Astrocyte (in vitro differentiated cells and primary cell): Measurements from ENCODE around the gene NCBP3. TPM values are rescaled to one million over a fixed set of nuclear protein-coding genes. Genes with fewer than 3 reads are reported as not detected.

ENCODE experiments used
- DNase-seq: peaks from one replicate; pipeline ENCODE4 v3.0.0-alpha.2; 2010; ENCODE audit warnings: low read depth
- FAIRE-seq: peaks from 2 replicates; lab custom pipeline; 2011; peaks lifted over from hg19 to GRCh38; lab: Jason Lieb, UNC
- H2AFZ ChIP-seq: 2 replicates; pipeline ENCODE4 v1.6.0; 2012; ENCODE audit warnings: low read depth, low read length, inconsistent platforms
- H3K27ac ChIP-seq: 2 replicates; pipeline ENCODE4 v1.5.1; 2011; ENCODE audit warnings: low read depth, low read length, inconsistent platforms
- H3K27me3 ChIP-seq: 2 replicates; pipeline ENCODE4 v1.6.0; 2011; ENCODE audit warnings: low read length, inconsistent platforms; ENCODE audit not compliant: insufficient read depth
- H3K36me3 ChIP-seq: 2 replicates; pipeline ENCODE4 v1.5.1; 2011; ENCODE audit warnings: low read length, inconsistent platforms; ENCODE audit not compliant: insufficient read depth
- H3K4me1 ChIP-seq: 2 replicates; pipeline ENCODE4 v1.5.1; 2011; ENCODE audit warnings: low read length, inconsistent platforms; ENCODE audit not compliant: insufficient read depth
- H3K4me2 ChIP-seq: 2 replicates; pipeline ENCODE4 v1.6.0; 2012; ENCODE audit warnings: low read length, inconsistent platforms
- H3K4me3 ChIP-seq: 2 replicates; pipeline ENCODE4 v1.5.1; 2011; ENCODE audit warnings: low read depth, mild to moderate bottlenecking, low read length, inconsistent platforms; ENCODE audit not compliant: insufficient read depth
- H3K79me2 ChIP-seq: 2 replicates; pipeline ENCODE4 v1.6.0; 2012; ENCODE audit warnings: mild to moderate bottlenecking, low read length, inconsistent platforms; ENCODE audit not compliant: insufficient read depth
- H3K9ac ChIP-seq: 2 replicates; pipeline ENCODE4 v1.6.0; 2012; ENCODE audit warnings: mild to moderate bottlenecking, low read length, inconsistent platforms
- H3K9me3 ChIP-seq: 2 replicates; pipeline ENCODE4 v1.5.1; 2012; ENCODE audit warnings: low read depth, mild to moderate bottlenecking, low read length, inconsistent platforms; ENCODE audit not compliant: insufficient read depth
- H4K20me1 ChIP-seq: 2 replicates; pipeline ENCODE4 v1.6.0; 2012; ENCODE audit warnings: low read length, inconsistent platforms; ENCODE audit not compliant: insufficient read depth
- H3K27ac Mint-ChIP-seq: one replicate; pipeline ENCODE4 v1.8.0; 2021; ENCODE audit warnings: mild to moderate bottlenecking, mixed read lengths; ENCODE audit not compliant: unreplicated experiment
- H3K27me3 Mint-ChIP-seq: one replicate; pipeline ENCODE4 v1.8.0; 2021; ENCODE audit warnings: low read depth, mixed read lengths; ENCODE audit not compliant: unreplicated experiment
- H3K36me3 Mint-ChIP-seq: one replicate; pipeline ENCODE4 v1.8.0; 2021; ENCODE audit warnings: low read depth, mixed read lengths; ENCODE audit not compliant: unreplicated experiment
- H3K4me1 Mint-ChIP-seq: one replicate; pipeline ENCODE4 v1.8.0; 2021; ENCODE audit warnings: low read depth, mixed read lengths; ENCODE audit not compliant: unreplicated experiment
- H3K4me3 Mint-ChIP-seq: one replicate; pipeline ENCODE4 v1.8.0; 2021; ENCODE audit warnings: mild to moderate bottlenecking, moderate library complexity, mixed read lengths; ENCODE audit not compliant: unreplicated experiment
- H3K9me3 Mint-ChIP-seq: one replicate; pipeline ENCODE4 v1.8.0; 2021; ENCODE audit warnings: mild to moderate bottlenecking, mixed read lengths; ENCODE audit not compliant: unreplicated experiment
- CTCF ChIP-seq: IDR thresholded peaks from 2 replicates; pipeline ENCODE4 v1.5.1; 2011; ENCODE audit warnings: low read depth, mild to moderate bottlenecking, inconsistent platforms, low read length, moderate library complexity; ENCODE audit not compliant: insufficient read depth
- EZH2 ChIP-seq: IDR thresholded peaks from 2 replicates; pipeline ENCODE4 v1.6.1; 2012; ENCODE audit warnings: mild to moderate bottlenecking, low read length, inconsistent platforms; ENCODE audit not compliant: insufficient read depth
- total RNA-seq: library from RNA; stranded (reverse); gene quantifications from 2 replicates; pipeline ENCODE4 v1.2.1, GENCODE V29; 2021

NCBP3 gene
- total RNA-seq, 1 donor from 2014 or later: 46.7 TPM

GRCh38 chr17:3803308-3803640 lies 42.8 kb downstream of the NCBP3 start:
- H3K4me1 Mint-ChIP-seq: peaks cover 35% of the 10 kb centered on the region
- no peak overlapping the region for H3K4me3 Mint-ChIP-seq
- DNase-seq: peak; percentile 15
- Histone ChIP-seq H3K27ac (peak overlapping the region; percentile 96), H3K4me2 (peak overlapping the region; percentile 69), H4K20me1 (no peaks in the 10 kb centered on the region), H3K4me1 (peaks cover 55% of the 10 kb centered on the region), H2AFZ (no peak overlapping the region), H3K9ac (peak overlapping the region; percentile 76), H3K9me3 (no peaks in the 10 kb centered on the region), H3K79me2 (peaks cover 3% of the 10 kb centered on the region), H3K36me3 (peaks cover 8% of the 10 kb centered on the region), H3K27me3 (no peaks in the 10 kb centered on the region), H3K4me3 (no peak overlapping the region)
- peak overlapping the region; percentile 94 for H3K27ac Mint-ChIP-seq
- H3K36me3 Mint-ChIP-seq: peaks cover under 1% of the 10 kb centered on the region
- H3K27me3 Mint-ChIP-seq: no peaks in the 10 kb centered on the region
- no peak for FAIRE-seq
- no peaks in the 10 kb centered on the region for H3K9me3 Mint-ChIP-seq
- TF ChIP-seq CTCF: no peak

GRCh38 chr17:3802461-3803307 lies 43.4 kb downstream of the NCBP3 start:
- DNase-seq: peak; percentile 94
- Histone ChIP-seq H3K36me3 (peaks cover 8% of the 10 kb centered on the region), H3K79me2 (no peaks in the 10 kb centered on the region), H3K27me3 (no peaks in the 10 kb centered on the region), H3K27ac (peak overlapping the region; percentile 96), H2AFZ (no peak overlapping the region), H3K4me1 (peaks cover 55% of the 10 kb centered on the region), H3K4me3 (no peak overlapping the region), H4K20me1 (no peaks in the 10 kb centered on the region), H3K4me2 (peak overlapping the region; percentile 69), H3K9me3 (no peaks in the 10 kb centered on the region), H3K9ac (peak overlapping the region; percentile 76)
- peaks cover 36% of the 10 kb centered on the region for H3K4me1 Mint-ChIP-seq
- H3K27ac Mint-ChIP-seq: peak overlapping the region; percentile 94
- no peak for FAIRE-seq
- no peak for TF ChIP-seq CTCF
- TF ChIP-seq EZH2: no peak
- H3K27me3 Mint-ChIP-seq: no peaks in the 10 kb centered on the region
- H3K36me3 Mint-ChIP-seq: peaks cover 2% of the 10 kb centered on the region
- no peaks in the 10 kb centered on the region for H3K9me3 Mint-ChIP-seq
- H3K4me3 Mint-ChIP-seq: no peak overlapping the region

- no peak overlapping the region for H3K4me3 Mint-ChIP-seq
- H3K9me3 ChIP-seq: no peaks in the 10 kb centered on the region
- H3K36me3 ChIP-seq: peaks cover 4% of the 10 kb centered on the region
- no peak overlapping the region for H3K4me3 ChIP-seq
- H3K27me3 Mint-ChIP-seq: no peaks in the 10 kb centered on the region
- TF ChIP-seq EZH2 (no peak), CTCF (no peak)
- H3K4me1 Mint-ChIP-seq: peaks cover 38% of the 10 kb centered on the region
- H3K4me1 ChIP-seq: peaks cover 55% of the 10 kb centered on the region
- peak overlapping the region; percentile 85 for H3K27ac Mint-ChIP-seq
- no peaks in the 10 kb centered on the region for H3K79me2 ChIP-seq
- peaks cover 3% of the 10 kb centered on the region for H3K36me3 Mint-ChIP-seq
- no peaks in the 10 kb centered on the region for H3K27me3 ChIP-seq
- no peaks in the 10 kb centered on the region for H4K20me1 ChIP-seq
- H3K27ac ChIP-seq: peak overlapping the region; percentile 96
- no peaks in the 10 kb centered on the region for H3K9me3 Mint-ChIP-seq
- peak overlapping the region; percentile 76 for H3K9ac ChIP-seq
- H3K4me2 ChIP-seq: peak overlapping the region; percentile 69
- no peak overlapping the region for H2AFZ ChIP-seq
- no peak for DNase-seq
- no peak for FAIRE-seq
Observed at GRCh38 chr17:3801792-3802191, 44.3 kb downstream of the NCBP3 start.
